ENCODE measurements around the gene GARIN5A.

Gene GARIN5A

GRCh38 chr19:50507376-50507775 lies 30.7 kb upstream of the GARIN5A start:
- DNase-seq, result no peak

GRCh38 chr19:50506700-50507099 lies 30.1 kb upstream of the GARIN5A start:
- no peak for DNase-seq

GRCh38 chr19:50505856-50506611 lies 29.4 kb upstream of the GARIN5A start:
- no peak for DNase-seq

GRCh38 chr19:50501568-50502475 lies 25.2 kb upstream of the GARIN5A start:
- no peak for DNase-seq

GRCh38 chr19:50501186-50501567 lies 24.5 kb upstream of the GARIN5A start:
- no peak for DNase-seq

- no peak for DNase-seq
Observed at GRCh38 chr19:50500753-50501151, 24.1 kb upstream of the GARIN5A start.

GRCh38 chr19:50500060-50500752 lies 23.6 kb upstream of the GARIN5A start:
- DNase-seq, result peak; percentile 71

- DNase-seq, result no peak
Observed at GRCh38 chr19:50498219-50499056, 21.8 kb upstream of the GARIN5A start.

- no peak for DNase-seq
Observed at GRCh38 chr19:50497022-50497405, 20.4 kb upstream of the GARIN5A start.

GRCh38 chr19:50496189-50497021 lies 19.8 kb upstream of the GARIN5A start:
- peak; percentile 9 for DNase-seq

- DNase-seq, result no peak
Observed at GRCh38 chr19:50495020-50495531, 18.4 kb upstream of the GARIN5A start.

GRCh38 chr19:50494186-50495019 lies 17.8 kb upstream of the GARIN5A start:
- no peak for DNase-seq

- DNase-seq, result no peak
Observed at GRCh38 chr19:50493171-50493570, 16.5 kb upstream of the GARIN5A start.

GRCh38 chr19:50492303-50493052 lies 15.8 kb upstream of the GARIN5A start:
- peak; percentile 42 for DNase-seq

- no peak for DNase-seq
Observed at GRCh38 chr19:50490991-50491472, 14.4 kb upstream of the GARIN5A start.

GRCh38 chr19:50490411-50490811 lies 13.8 kb upstream of the GARIN5A start:
- DNase-seq, result no peak

GRCh38 chr19:50489461-50490011 lies 12.9 kb upstream of the GARIN5A start:
- no peak for DNase-seq

- no peak for DNase-seq
Observed at GRCh38 chr19:50488389-50489194, 11.9 kb upstream of the GARIN5A start.
